HG03469 (cell line): ENCODE data around the gene POU4F1.
"Not testable (repeated sequence)": the region's sequence is repeated elsewhere in the genome, so short reads cannot be mapped to it uniquely, and the experiment has no call there.

Experiments used
- ATAC-seq: cut with Tn5 transposase; IDR thresholded peaks from one replicate; pipeline ENCODE4 v1.9.1; 2021; ENCODE audit warnings: mild to moderate bottlenecking, moderate library complexity, moderate number of reproducible peaks; ENCODE audit not compliant: unreplicated experiment

The POU4F1 gene

GRCh38 chr13:78603240-78603957 lies at the start of gene POU4F1:
POU4F1 (minus strand) TSS chr13:78603552; CDS start chr13:78603326, 226 bp downstream.
- peak; percentile 77 for ATAC-seq

- ATAC-seq: no peak
Observed at GRCh38 chr13:78652651-78653050, 49.3 kb upstream of the POU4F1 start.

GRCh38 chr13:78650717-78651083 lies 47.3 kb upstream of the POU4F1 start:
- no peak for ATAC-seq

GRCh38 chr13:78649997-78650716 lies 46.8 kb upstream of the POU4F1 start:
- no peak for ATAC-seq

- ATAC-seq: not testable (repeated sequence)
Observed at GRCh38 chr13:78647109-78647678, 43.8 kb upstream of the POU4F1 start.

GRCh38 chr13:78638216-78638615 lies 34.9 kb upstream of the POU4F1 start:
- no peak for ATAC-seq

- no peak for ATAC-seq
Observed at GRCh38 chr13:78636495-78636894, 33.1 kb upstream of the POU4F1 start.

GRCh38 chr13:78632996-78633395 lies 29.6 kb upstream of the POU4F1 start:
- ATAC-seq: no peak

- ATAC-seq: no peak
Observed at GRCh38 chr13:78631077-78631476, 27.7 kb upstream of the POU4F1 start.

- ATAC-seq: no peak
Observed at GRCh38 chr13:78630511-78630910, 27.2 kb upstream of the POU4F1 start.

- no peak for ATAC-seq
Observed at GRCh38 chr13:78625384-78625783, 22.0 kb upstream of the POU4F1 start.

GRCh38 chr13:78623132-78623531 lies 19.8 kb upstream of the POU4F1 start:
- ATAC-seq: no peak

- ATAC-seq: no peak
Observed at GRCh38 chr13:78620936-78621470, 17.7 kb upstream of the POU4F1 start.

GRCh38 chr13:78618411-78618810 lies 15.1 kb upstream of the POU4F1 start:
- ATAC-seq: no peak

GRCh38 chr13:78611040-78611439 lies 7.7 kb upstream of the POU4F1 start:
- no peak for ATAC-seq

- ATAC-seq: no peak
Observed at GRCh38 chr13:78610381-78610883, 7.1 kb upstream of the POU4F1 start.

- ATAC-seq: no peak
Observed at GRCh38 chr13:78609464-78610205, 6.3 kb upstream of the POU4F1 start.

GRCh38 chr13:78608688-78609463 lies 5.5 kb upstream of the POU4F1 start:
- ATAC-seq: no peak

GRCh38 chr13:78608252-78608687 lies 4.9 kb upstream of the POU4F1 start:
- ATAC-seq: no peak
